Measurements from ENCODE around the gene UFSP1. TPM values are rescaled to one million over a fixed set of nuclear protein-coding genes. Genes with fewer than 3 reads are reported as not detected.

UFSP1 gene
- total RNA-seq, 1 donor: 5.8 TPM

DNA sequence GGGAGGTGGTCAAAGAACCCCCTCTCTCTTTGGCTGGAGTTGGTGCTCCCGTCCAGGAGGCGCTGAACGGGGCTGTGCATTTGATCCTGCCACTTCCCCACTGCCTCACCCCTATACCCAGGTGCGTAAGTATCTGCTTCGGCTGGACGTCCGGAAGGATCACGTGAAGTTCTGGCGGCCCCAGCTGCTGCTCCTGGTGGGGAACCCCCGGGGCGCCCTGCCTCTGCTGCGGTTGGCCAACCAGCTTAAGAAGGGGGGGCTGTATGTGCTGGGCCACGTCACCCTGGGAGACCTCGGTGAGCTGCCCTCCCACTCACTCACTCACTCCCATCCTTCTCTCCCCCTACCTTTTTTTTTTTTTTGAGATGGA lies 27.9 kb downstream of the UFSP1 start:
- Histone ChIP-seq H3K4me3 (ENCODE audit: insufficient read depth, low read length) (no peak overlapping the region), H3K79me2 (ENCODE audit: insufficient read depth, low read length) (no peaks in the 10 kb centered on the region), H3K4me2 (ENCODE audit: insufficient read depth, low read length) (no peak overlapping the region), H3K9me3 (ENCODE audit: low read depth, low read length) (no peaks in the 10 kb centered on the region), H3K4me1 (ENCODE audit: insufficient read depth, low read length) (peaks cover 16% of the 10 kb centered on the region), H4K20me1 (ENCODE audit: insufficient read depth, low read length) (no peaks in the 10 kb centered on the region), H3K36me3 (ENCODE audit: insufficient read depth, low read length) (peaks cover 9% of the 10 kb centered on the region), H2AFZ (ENCODE audit: low read length) (no peak overlapping the region), H3K27me3 (ENCODE audit: insufficient read depth, low read length) (no peaks in the 10 kb centered on the region), H3K27ac (ENCODE audit: low read depth, low read length) (no peak overlapping the region)
- TF ChIP-seq, protein P1, sequence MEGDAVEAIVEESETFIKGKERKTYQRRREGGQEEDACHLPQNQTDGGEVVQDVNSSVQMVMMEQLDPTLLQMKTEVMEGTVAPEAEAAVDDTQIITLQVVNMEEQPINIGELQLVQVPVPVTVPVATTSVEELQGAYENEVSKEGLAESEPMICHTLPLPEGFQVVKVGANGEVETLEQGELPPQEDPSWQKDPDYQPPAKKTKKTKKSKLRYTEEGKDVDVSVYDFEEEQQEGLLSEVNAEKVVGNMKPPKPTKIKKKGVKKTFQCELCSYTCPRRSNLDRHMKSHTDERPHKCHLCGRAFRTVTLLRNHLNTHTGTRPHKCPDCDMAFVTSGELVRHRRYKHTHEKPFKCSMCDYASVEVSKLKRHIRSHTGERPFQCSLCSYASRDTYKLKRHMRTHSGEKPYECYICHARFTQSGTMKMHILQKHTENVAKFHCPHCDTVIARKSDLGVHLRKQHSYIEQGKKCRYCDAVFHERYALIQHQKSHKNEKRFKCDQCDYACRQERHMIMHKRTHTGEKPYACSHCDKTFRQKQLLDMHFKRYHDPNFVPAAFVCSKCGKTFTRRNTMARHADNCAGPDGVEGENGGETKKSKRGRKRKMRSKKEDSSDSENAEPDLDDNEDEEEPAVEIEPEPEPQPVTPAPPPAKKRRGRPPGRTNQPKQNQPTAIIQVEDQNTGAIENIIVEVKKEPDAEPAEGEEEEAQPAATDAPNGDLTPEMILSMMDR (IDR thresholded peaks at IDR 0.05; ENCODE audit: extremely low read depth, low read depth, low read length): no peak
- peak; percentile 35 for DNase-seq (ENCODE audit: insufficient read length, low spot score, missing footprints)

DNA sequence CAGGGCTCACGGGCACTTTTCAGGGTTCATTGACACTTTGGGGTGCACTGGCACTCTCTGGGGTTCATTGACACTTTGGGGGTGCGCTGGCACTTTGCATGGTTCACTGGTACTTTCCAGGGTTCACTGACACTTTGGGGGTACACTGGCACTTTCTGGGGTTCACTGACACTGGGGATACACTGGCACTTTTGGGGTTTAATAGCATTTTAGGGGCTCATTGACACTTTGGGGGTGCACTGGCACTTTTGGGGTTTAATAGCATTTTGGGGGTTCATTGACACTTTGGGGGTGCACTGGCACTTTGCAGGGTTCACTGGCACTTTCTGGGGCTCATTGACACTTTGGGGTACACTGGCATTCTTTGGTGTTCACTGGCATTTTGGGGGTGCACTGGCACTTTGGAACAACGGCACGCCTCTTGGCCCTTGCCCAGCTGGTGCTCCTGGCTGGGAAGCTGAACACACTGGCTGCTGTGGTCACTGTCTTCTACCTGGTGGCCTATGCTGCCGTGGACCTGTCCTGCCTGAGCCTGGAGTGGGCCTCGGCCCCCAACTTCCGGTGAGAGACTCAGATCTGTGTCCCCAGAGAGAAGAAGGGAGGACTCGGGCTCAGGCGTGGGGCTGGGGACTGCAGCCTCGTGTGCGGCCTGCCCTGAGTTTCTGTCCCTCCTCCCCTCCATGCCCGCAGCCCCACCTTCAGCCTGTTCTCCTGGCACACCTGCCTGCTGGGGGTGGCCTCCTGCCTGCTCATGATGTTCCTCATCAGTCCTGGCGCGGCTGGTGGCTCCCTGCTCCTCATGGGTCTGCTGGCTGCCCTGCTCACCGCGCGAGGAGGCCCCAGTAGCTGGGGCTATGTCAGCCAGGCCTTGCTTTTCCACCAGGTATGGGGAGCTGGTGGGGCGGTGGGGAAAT lies 28.6 kb downstream of the UFSP1 start:
- peak; percentile 81 for DNase-seq (ENCODE audit: insufficient read length, low spot score, missing footprints)
- TF ChIP-seq, protein P1 (IDR thresholded peaks at IDR 0.05; ENCODE audit: extremely low read depth, low read depth, low read length): no peak

DNA sequence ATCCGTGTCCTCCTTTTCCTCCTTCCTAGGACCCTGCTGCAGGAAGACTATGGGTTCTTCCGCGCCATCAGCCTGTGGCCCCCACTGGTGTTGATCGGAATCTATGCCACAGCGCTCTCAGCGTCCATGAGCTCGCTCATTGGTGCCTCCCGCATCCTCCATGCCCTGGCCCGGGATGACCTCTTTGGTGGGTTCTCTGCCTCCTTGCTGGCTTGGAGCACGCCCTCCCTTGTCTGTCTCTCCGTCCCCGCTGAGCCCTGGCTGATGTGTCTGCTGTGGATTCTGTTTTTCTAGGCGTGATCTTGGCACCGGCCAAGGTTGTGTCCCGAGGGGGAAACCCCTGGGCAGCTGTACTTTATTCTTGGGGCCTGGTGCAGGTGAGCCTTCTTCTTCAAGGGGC lies 29.7 kb downstream of the UFSP1 start:
- H2AFZ ChIP-seq (ENCODE audit: low read length): no peak overlapping the region
- no peak overlapping the region for H3K27ac ChIP-seq (ENCODE audit: low read depth, low read length)
- H3K9me3 ChIP-seq (ENCODE audit: low read depth, low read length): no peaks in the 10 kb centered on the region
- H3K4me2 ChIP-seq (ENCODE audit: insufficient read depth, low read length): no peak overlapping the region
- H3K4me3 ChIP-seq (ENCODE audit: insufficient read depth, low read length): no peak overlapping the region
- peaks cover 5% of the 10 kb centered on the region for H3K4me1 ChIP-seq (ENCODE audit: insufficient read depth, low read length)
- no peak for DNase-seq (ENCODE audit: insufficient read length, low spot score, missing footprints)
- peaks cover 3% of the 10 kb centered on the region for H3K79me2 ChIP-seq (ENCODE audit: insufficient read depth, low read length)
- peaks cover 13% of the 10 kb centered on the region for H3K36me3 ChIP-seq (ENCODE audit: insufficient read depth, low read length)
- TF ChIP-seq, protein P1 (IDR thresholded peaks at IDR 0.05; ENCODE audit: extremely low read depth, low read depth, low read length): no peak
- no peaks in the 10 kb centered on the region for H4K20me1 ChIP-seq (ENCODE audit: insufficient read depth, low read length)
- no peaks in the 10 kb centered on the region for H3K27me3 ChIP-seq (ENCODE audit: insufficient read depth, low read length)

More for the DNA sequence above, 28.6 kb downstream of the UFSP1 start:
- Histone ChIP-seq H3K36me3 (ENCODE audit: insufficient read depth, low read length) (peaks cover 9% of the 10 kb centered on the region), H2AFZ (ENCODE audit: low read length) (no peak overlapping the region), H4K20me1 (ENCODE audit: insufficient read depth, low read length) (no peaks in the 10 kb centered on the region), H3K27ac (ENCODE audit: low read depth, low read length) (no peak overlapping the region), H3K9me3 (ENCODE audit: low read depth, low read length) (no peaks in the 10 kb centered on the region), H3K4me3 (ENCODE audit: insufficient read depth, low read length) (no peak overlapping the region), H3K79me2 (ENCODE audit: insufficient read depth, low read length) (no peaks in the 10 kb centered on the region), H3K27me3 (ENCODE audit: insufficient read depth, low read length) (no peaks in the 10 kb centered on the region), H3K4me2 (ENCODE audit: insufficient read depth, low read length) (no peak overlapping the region), H3K4me1 (ENCODE audit: insufficient read depth, low read length) (peaks cover 13% of the 10 kb centered on the region)

DNA sequence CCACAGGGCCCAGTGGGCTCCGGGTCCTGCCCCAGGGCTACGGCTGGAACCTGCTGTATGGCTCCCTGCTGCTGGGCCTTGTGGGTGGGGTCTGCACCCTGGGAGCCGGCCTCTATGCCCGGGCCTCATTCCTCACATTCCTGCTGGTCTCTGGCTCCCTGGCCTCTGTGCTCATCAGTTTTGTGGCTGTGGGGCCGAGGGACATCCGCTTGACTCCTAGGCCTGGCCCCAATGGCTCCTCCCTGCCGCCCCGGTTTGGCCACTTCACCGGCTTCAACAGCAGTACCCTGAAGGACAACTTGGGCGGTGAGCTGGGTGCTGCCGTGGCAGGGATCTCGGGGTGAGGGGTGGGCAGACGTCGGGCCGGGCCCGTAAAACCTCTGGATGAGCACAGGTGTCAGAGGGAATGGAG lies 32.6 kb downstream of the UFSP1 start:
- no peaks in the 10 kb centered on the region for H3K27me3 ChIP-seq (ENCODE audit: insufficient read depth, low read length)
- H3K4me1 ChIP-seq (ENCODE audit: insufficient read depth, low read length): peaks cover 10% of the 10 kb centered on the region
- H3K9me3 ChIP-seq (ENCODE audit: low read depth, low read length): no peaks in the 10 kb centered on the region
- H4K20me1 ChIP-seq (ENCODE audit: insufficient read depth, low read length): no peaks in the 10 kb centered on the region
- no peak overlapping the region for H3K4me2 ChIP-seq (ENCODE audit: insufficient read depth, low read length)
- TF ChIP-seq, protein P1 (IDR thresholded peaks at IDR 0.05; ENCODE audit: extremely low read depth, low read depth, low read length): no peak
- DNase-seq (ENCODE audit: insufficient read length, low spot score, missing footprints): no peak
- no peak overlapping the region for H3K27ac ChIP-seq (ENCODE audit: low read depth, low read length)
- H3K36me3 ChIP-seq (ENCODE audit: insufficient read depth, low read length): peaks cover 8% of the 10 kb centered on the region
- H3K4me3 ChIP-seq (ENCODE audit: insufficient read depth, low read length): no peak overlapping the region
- H3K79me2 ChIP-seq (ENCODE audit: insufficient read depth, low read length): peaks cover 7% of the 10 kb centered on the region
- no peak overlapping the region for H2AFZ ChIP-seq (ENCODE audit: low read length)
